ENCODE data around the gene ACKR3. TPM values are rescaled to one million over a fixed set of nuclear protein-coding genes. Genes with fewer than 3 reads are reported as not detected.

Gene ACKR3
- total RNA-seq, 1 experiment from 2014 or later: not detected

DNA sequence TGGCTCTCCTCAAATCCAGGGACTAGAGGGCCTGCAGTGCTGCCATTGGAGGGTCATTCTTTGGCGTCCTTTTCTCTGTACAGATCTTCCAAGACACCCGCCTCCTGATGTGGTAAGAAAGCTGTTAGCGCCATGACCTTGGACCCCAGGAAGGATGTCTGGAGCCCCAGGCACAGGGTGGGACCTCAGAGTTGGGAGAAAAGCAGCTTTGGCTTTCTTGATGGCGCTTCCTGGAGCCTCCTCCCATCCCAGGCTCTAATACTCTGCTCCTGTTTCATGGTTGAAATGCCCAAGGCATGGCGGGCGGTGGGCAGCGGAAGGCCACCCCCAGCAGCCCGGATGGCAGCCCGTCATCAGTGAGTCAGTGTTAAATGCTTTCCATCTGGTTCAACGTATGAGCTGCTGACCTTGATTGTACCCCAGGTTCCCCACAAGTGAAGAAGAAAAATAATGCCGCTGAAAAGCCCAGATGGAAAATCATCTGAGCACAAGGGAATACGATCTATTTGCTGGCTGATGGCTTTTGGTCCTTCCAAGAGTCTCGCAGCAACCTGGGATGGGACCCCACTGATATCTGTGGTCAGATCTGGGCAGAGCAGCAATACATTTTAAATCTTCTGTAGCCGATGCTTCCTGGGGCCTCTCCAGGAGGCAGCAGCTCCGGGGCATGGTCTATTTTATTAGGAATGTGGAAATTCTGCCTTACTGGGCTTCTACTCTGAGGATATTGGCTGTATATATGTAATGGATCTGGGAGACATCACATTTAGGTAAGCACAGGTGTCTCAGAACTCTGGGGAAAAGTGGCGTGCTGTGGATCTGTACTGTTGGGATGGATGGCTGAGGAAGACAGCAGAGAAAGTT is 15.1 kb downstream of the ACKR3 start:
- in situ Hi-C loops (cut with HindIII; ENCODE audit: low pct_unique_long_range_greater_than_20kb, low sequenced_read_pairs): no loop called here
- ChIA-PET CTCF (no interaction called here), POLR2A (interaction anchor here (0.6 kb wide), 1 partner anchor 34 kb away, joined by 3 read pairs; no protein-coding TSS in a partner anchor)
- DNase-seq (ENCODE audit: low read depth, low spot score) (no peak), ATAC-seq (no peak)
- no peak for TF ChIP-seq TCF7L2 (IDR thresholded peaks at IDR 0.05; ENCODE audit: low read depth, low read length)
- Histone ChIP-seq H3K36me3 (ENCODE audit: control insufficient read depth, insufficient read depth, low read length) (no peaks in the 10 kb centered on the region), H3K27ac (ENCODE audit: low read length) (no peak overlapping the region), H3K27me3 (ENCODE audit: control insufficient read depth, insufficient read depth, low read length) (peaks cover 2% of the 10 kb centered on the region), H3K4me3 (ENCODE audit: low read depth in 2 of 2, low read length in 2 of 2) (no peak overlapping the region), H3K4me1 (ENCODE audit: control insufficient read depth, insufficient read depth, low read length) (no peaks in the 10 kb centered on the region), H3K9me3 (ENCODE audit: control insufficient read depth, insufficient read depth, low read depth, low read length) (no peaks in the 10 kb centered on the region)
- no TSS peak for BruUV-seq (replicated peaks)
- intact Hi-C loops (cut with micrococcal nuclease; ENCODE audit: unreplicated experiment): no loop called here

DNA sequence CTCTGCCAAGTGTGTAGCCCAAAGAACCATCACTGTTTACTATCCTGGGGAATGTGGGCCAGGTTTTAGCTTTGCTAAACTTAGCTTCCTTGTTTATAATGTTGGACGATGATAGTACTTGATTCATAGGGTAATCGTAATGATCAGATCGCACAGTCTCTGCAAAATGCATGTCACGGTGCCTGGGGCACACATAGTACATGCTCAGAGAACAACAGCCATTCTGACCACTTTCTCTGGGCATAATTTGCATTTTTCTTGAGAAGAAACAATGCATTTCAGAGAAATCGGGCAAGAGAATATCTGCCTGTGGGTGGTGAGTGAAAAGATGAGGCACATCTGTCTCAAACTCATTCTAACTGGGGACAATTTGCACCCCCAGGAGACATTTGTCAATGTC is 16.3 kb downstream of the ACKR3 start:
- in situ Hi-C loops (cut with HindIII; ENCODE audit: low pct_unique_long_range_greater_than_20kb, low sequenced_read_pairs): no loop called here
- Histone ChIP-seq H3K36me3 (ENCODE audit: control insufficient read depth, insufficient read depth, low read length) (no peaks in the 10 kb centered on the region), H3K9me3 (ENCODE audit: control insufficient read depth, insufficient read depth, low read depth, low read length) (no peaks in the 10 kb centered on the region), H3K27me3 (ENCODE audit: control insufficient read depth, insufficient read depth, low read length) (peaks cover 2% of the 10 kb centered on the region), H3K4me3 (ENCODE audit: low read depth in 2 of 2, low read length in 2 of 2) (no peak overlapping the region), H3K4me1 (ENCODE audit: control insufficient read depth, insufficient read depth, low read length) (no peaks in the 10 kb centered on the region), H3K27ac (ENCODE audit: low read length) (no peak overlapping the region)
- no peak for ATAC-seq
- no peak for TF ChIP-seq SIN3A (IDR thresholded peaks at IDR 0.05; ENCODE audit: borderline replicate concordance, insufficient read depth, low read depth, low read length)
- no peak for TF ChIP-seq POLR2AphosphoS5 (IDR thresholded peaks at IDR 0.05; ENCODE audit: low read depth, low read length)
- TF ChIP-seq, protein P1, sequence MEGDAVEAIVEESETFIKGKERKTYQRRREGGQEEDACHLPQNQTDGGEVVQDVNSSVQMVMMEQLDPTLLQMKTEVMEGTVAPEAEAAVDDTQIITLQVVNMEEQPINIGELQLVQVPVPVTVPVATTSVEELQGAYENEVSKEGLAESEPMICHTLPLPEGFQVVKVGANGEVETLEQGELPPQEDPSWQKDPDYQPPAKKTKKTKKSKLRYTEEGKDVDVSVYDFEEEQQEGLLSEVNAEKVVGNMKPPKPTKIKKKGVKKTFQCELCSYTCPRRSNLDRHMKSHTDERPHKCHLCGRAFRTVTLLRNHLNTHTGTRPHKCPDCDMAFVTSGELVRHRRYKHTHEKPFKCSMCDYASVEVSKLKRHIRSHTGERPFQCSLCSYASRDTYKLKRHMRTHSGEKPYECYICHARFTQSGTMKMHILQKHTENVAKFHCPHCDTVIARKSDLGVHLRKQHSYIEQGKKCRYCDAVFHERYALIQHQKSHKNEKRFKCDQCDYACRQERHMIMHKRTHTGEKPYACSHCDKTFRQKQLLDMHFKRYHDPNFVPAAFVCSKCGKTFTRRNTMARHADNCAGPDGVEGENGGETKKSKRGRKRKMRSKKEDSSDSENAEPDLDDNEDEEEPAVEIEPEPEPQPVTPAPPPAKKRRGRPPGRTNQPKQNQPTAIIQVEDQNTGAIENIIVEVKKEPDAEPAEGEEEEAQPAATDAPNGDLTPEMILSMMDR (IDR thresholded peaks at IDR 0.05): no peak
- TF ChIP-seq TCF7L2 (IDR thresholded peaks at IDR 0.05; ENCODE audit: low read depth, low read length): no peak
- TF ChIP-seq, protein P2, sequence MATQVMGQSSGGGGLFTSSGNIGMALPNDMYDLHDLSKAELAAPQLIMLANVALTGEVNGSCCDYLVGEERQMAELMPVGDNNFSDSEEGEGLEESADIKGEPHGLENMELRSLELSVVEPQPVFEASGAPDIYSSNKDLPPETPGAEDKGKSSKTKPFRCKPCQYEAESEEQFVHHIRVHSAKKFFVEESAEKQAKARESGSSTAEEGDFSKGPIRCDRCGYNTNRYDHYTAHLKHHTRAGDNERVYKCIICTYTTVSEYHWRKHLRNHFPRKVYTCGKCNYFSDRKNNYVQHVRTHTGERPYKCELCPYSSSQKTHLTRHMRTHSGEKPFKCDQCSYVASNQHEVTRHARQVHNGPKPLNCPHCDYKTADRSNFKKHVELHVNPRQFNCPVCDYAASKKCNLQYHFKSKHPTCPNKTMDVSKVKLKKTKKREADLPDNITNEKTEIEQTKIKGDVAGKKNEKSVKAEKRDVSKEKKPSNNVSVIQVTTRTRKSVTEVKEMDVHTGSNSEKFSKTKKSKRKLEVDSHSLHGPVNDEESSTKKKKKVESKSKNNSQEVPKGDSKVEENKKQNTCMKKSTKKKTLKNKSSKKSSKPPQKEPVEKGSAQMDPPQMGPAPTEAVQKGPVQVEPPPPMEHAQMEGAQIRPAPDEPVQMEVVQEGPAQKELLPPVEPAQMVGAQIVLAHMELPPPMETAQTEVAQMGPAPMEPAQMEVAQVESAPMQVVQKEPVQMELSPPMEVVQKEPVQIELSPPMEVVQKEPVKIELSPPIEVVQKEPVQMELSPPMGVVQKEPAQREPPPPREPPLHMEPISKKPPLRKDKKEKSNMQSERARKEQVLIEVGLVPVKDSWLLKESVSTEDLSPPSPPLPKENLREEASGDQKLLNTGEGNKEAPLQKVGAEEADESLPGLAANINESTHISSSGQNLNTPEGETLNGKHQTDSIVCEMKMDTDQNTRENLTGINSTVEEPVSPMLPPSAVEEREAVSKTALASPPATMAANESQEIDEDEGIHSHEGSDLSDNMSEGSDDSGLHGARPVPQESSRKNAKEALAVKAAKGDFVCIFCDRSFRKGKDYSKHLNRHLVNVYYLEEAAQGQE (IDR thresholded peaks at IDR 0.05; ENCODE audit: insufficient read depth in 1 of 2, low read depth in 2 of 2, low read length in 1 of 2): no peak
- BruUV-seq (replicated peaks): no TSS peak
- ChIA-PET POLR2A (no interaction called here), CTCF (no interaction called here)
- intact Hi-C loops (cut with micrococcal nuclease; ENCODE audit: unreplicated experiment): no loop called here
- no peak for DNase-seq (ENCODE audit: low read depth, low spot score)
